Retinal pigment epithelial cell (primary cell): ENCODE data around the gene KCNN3.

ENCODE experiments used
- DNase-seq: peaks from one replicate; pipeline ENCODE4 v3.0.0-alpha.2; 2010; ENCODE audit warnings: low read depth
- H3K4me3 ChIP-seq: 2 replicates; pipeline ENCODE4 v1.5.1; 2011; ENCODE audit warnings: mild to moderate bottlenecking, low read length, control low read depth, moderate library complexity
- CTCF ChIP-seq: conservative IDR thresholded peaks from 2 replicates; pipeline ENCODE4 v1.5.1; 2011; ENCODE audit warnings: low read depth, low read length, control low read depth, inconsistent platforms

The KCNN3 gene

GRCh38 chr1:154773551-154773950, 96.5 kb downstream of the KCNN3 start:
- no peak for TF ChIP-seq CTCF
- no peak for DNase-seq
- H3K4me3 ChIP-seq = no peak overlapping the region

GRCh38 chr1:154772606-154773506, 97.2 kb downstream of the KCNN3 start:
- no peak for DNase-seq
- no peak for TF ChIP-seq CTCF
- H3K4me3 ChIP-seq = no peak overlapping the region

DNA sequence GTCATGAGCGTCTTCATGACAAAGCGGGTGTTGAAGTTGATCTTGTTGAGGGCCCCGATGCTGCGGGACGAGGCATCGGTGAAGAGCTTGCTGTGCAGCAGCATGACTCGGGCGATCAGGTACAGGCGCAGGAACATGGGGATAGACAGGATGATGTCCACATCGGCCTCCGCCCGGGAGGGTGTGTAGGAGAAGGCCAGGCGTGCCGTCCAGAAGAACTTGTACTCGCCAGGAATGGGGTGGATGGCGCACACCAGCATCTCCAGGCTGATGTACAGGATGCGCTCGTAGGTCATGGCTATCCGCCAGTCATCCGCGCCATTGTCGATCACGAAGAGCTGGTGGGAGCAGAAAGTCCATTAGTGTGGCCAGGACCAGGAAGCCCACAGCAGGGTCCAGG, 98.0 kb downstream of the KCNN3 start:
- no peak for TF ChIP-seq CTCF
- H3K4me3 ChIP-seq = no peak overlapping the region
- DNase-seq = no peak

DNA sequence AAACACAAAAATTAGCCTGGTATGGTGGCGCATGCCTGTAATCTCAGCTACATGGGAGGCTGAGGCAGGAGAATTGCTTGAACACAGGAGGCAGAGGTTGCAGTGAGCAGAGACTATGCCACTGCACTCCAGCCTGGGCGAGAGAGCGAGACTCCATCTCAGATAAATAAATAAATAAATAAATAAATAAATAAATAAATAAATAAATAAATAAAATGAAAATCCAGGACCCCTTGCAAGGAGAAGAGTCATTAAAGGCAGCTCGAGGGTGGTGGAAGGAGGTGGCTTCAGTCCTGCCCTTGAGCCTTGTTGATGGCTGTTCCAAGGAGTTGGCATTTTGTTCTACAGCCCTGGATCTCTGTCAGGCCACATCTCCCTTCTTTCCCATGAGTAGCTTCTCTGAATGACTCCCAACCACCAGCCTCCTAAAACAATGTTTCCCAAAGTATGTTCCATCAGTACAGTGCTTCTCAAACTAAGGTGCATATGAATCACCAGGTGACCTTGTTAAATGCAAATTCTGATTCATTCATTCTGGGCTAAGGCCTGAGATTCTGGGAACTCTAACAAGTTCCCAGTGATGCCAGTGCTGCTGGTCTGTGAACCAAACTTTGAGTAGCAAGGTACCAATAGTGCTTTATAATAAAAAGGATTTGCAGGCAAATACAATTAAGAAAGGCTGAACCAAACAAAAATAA, 99.0 kb downstream of the KCNN3 start:
- no peak for DNase-seq
- H3K4me3 ChIP-seq = no peak overlapping the region
- TF ChIP-seq CTCF = no peak

DNA sequence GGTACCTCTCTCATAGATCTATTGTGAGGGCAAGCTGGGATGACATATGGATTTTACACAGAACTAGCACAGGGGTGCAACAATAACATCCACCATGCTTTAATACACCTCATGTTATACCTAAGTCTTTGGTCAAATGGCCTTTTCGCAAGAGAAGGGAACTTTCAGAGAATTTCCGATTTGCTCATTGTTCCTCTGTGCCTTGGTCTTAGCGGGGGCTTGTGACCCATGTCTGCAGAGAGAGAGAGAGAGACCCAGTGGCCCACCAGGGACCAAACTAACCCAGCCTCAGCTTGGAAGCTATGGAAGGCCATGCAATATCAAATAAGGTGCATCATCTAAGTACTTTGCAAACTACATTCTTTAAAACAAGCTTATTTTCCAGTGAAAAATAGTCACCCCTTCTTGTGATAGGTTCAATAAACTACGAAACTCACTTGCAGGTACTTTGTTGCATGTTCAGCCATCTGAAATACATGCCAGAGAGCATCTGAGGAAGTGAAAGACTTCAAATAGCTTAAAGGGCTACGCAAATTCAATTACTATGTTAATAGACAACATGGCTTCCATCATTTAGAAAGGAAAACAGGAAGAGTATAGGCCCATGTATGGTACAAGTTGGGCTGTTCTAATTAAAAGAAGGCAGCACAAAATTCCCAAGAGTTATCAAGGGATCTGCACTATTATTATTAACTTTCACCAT, 100.7 kb downstream of the KCNN3 start:
- H3K4me3 ChIP-seq = no peak overlapping the region
- no peak for DNase-seq
- no peak for TF ChIP-seq CTCF

DNA sequence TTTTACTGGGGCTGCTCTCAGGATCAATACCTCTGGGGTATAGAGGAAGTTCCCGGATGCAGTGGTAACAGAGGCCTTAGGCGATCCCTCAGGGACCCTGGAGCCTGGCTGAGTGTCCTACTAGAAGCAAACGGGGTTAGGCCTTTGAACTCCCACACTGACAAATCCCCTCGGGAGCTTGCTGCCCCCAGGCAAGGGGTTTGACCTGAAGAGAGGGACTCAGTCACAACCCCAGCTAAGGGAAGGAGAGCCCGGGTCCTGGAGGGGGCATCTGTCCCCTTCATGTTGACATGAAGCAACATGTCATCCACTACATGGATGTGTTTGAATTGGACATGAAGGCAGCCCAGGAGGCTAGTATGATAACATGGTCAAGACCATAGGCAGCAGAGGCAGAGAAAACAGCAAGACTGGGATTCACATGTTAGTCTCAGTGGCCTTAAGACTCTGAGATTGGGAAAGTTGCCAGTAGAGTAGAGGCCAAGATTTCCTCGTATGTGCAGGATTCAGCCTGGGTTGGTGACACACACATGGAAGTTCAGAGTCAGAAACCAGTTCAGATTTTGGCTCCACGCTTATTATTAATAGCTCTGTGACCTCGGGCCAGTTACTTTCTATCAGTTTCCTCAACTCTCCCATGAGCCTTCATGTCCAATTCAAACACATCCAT, 101.5 kb downstream of the KCNN3 start:
- peak; percentile 10 for DNase-seq
- H3K4me3 ChIP-seq = no peak overlapping the region
- TF ChIP-seq CTCF = no peak
